H1 (cell line): Measurements from ENCODE around the gene APOA1. TPM values are rescaled to one million over a fixed set of nuclear protein-coding genes. Genes with fewer than 3 reads are reported as not detected.

Experiments
- CTCF ChIA-PET: fragments of 300-600 bp; sonication (Branson Sonifier 250); formaldehyde crosslinking; loops from one replicate; lab custom pipeline; 2021; ENCODE audit not compliant: partially characterized antibody; lab: Charles Lee
- POLR2A ChIA-PET: fragments of 300-600 bp; sonication (Branson Sonifier 250); formaldehyde crosslinking; loops from one replicate; lab custom pipeline; 2021; ENCODE audit warnings: inconsistent platforms; ENCODE audit not compliant: partially characterized antibody; lab: Charles Lee
- DNase-seq, 2 experiments: peaks; one replicate each; pipeline versions ENCODE4 v3.0.0 to v3.0.0-alpha.2; 2010 to 2022; ENCODE audit warnings: low spot score in 2 of 2, low read depth in 1 of 2, mixed read lengths in 1 of 2
- FAIRE-seq: peaks from 2 replicates; lab custom pipeline; 2011; peaks lifted over from hg19 to GRCh38; lab: Jason Lieb, UNC
- H2AFZ ChIP-seq: 2 replicates; pipeline ENCODE4 v1.8.1; 2012; ENCODE audit warnings: low read length, inconsistent platforms
- H2AK5ac ChIP-seq: 2 replicates; pipeline ENCODE4 v1.6.1; 2013; ENCODE audit warnings: low read depth, low read length
- H2BK120ac ChIP-seq: replicated peaks from 2 replicates; pipeline ENCODE3; 2013; ENCODE audit warnings: low read depth, low read length, inconsistent platforms
- H2BK12ac ChIP-seq: 2 replicates; pipeline ENCODE4 v1.6.1; 2013; ENCODE audit warnings: low read depth, low read length
- H2BK15ac ChIP-seq: 2 replicates; pipeline ENCODE4 v1.6.1; 2013; ENCODE audit warnings: low read length
- H2BK20ac ChIP-seq: 2 replicates; pipeline ENCODE4 v1.6.1; 2013; ENCODE audit warnings: low read length
- H2BK5ac ChIP-seq: 2 replicates; pipeline ENCODE4 v1.6.1; 2013; ENCODE audit warnings: low read depth, low read length
- H3K14ac ChIP-seq: 2 replicates; pipeline ENCODE4 v1.6.1; 2013; ENCODE audit warnings: inconsistent platforms; ENCODE audit not compliant: insufficient read length
- H3K18ac ChIP-seq: 2 replicates; pipeline ENCODE4 v1.6.1; 2013; ENCODE audit warnings: low read length; ENCODE audit errors: extremely low read depth
- H3K23ac ChIP-seq: 2 replicates; pipeline ENCODE4 v1.6.1; 2013; ENCODE audit warnings: inconsistent platforms; ENCODE audit not compliant: insufficient read length
- H3K23me2 ChIP-seq: 2 replicates; pipeline ENCODE4 v1.6.1; 2013; ENCODE audit warnings: low read depth, low read length
- H3K27ac ChIP-seq: 2 replicates; pipeline ENCODE4 v1.6.1; 2011; ENCODE audit warnings: low read depth, low read length, inconsistent platforms
- H3K27me3 ChIP-seq, 4 experiments: replicated peaks in 1 of 4; 1 replicate in 1 of 4; 2 replicates in 3 of 4; pipeline versions ENCODE4 v1.6.1 to v1.8.1; 2011 to 2013; ENCODE audit warnings: low read length in 3 of 4, mild to moderate bottlenecking in 3 of 4, inconsistent platforms in 2 of 4, mixed read lengths in 2 of 4, moderate library complexity in 1 of 4; ENCODE audit not compliant: control insufficient read depth in 3 of 4, insufficient read depth in 3 of 4; ENCODE audit errors: extremely low read depth in 1 of 4
- H3K36me3 ChIP-seq, 4 experiments: 2 replicates each; pipeline versions ENCODE4 v1.6.1 to v1.8.1; 2011 to 2013; ENCODE audit warnings: mild to moderate bottlenecking in 4 of 4, low read length in 3 of 4, moderate library complexity in 2 of 4, control low read depth in 1 of 4, inconsistent platforms in 1 of 4; ENCODE audit not compliant: insufficient read depth in 4 of 4, control insufficient read depth in 2 of 4
- H3K4ac ChIP-seq: replicated peaks from 2 replicates; pipeline ENCODE3; 2013; ENCODE audit warnings: low read length, low read depth, mixed read lengths, inconsistent platforms; ENCODE audit not compliant: insufficient read length
- H3K4me1 ChIP-seq, 4 experiments: replicated peaks in 1 of 4; 1 replicate in 1 of 4; 2 replicates in 3 of 4; pipeline versions ENCODE4 v1.6.1 to v1.8.1; 2011 to 2013; ENCODE audit warnings: low read length in 3 of 4, inconsistent platforms in 2 of 4, mixed read lengths in 1 of 4; ENCODE audit not compliant: insufficient read depth in 4 of 4, control insufficient read depth in 3 of 4
- H3K4me2 ChIP-seq, 2 experiments: 2 replicates each; pipeline versions ENCODE4 v1.6.1 to v1.8.1; 2011 to 2013; ENCODE audit warnings: low read depth in 2 of 2, low read length in 2 of 2, control low read depth in 1 of 2, inconsistent platforms in 1 of 2, mild to moderate bottlenecking in 1 of 2; ENCODE audit not compliant: insufficient read depth in 1 of 2
- H3K4me3 ChIP-seq, 4 experiments: fragments of 200-600, 300-600 bp in 1 of 4; sonication (generic), shearing (Covaris generic), sonication (Bioruptor Twin) in 1 of 4; 2 replicates each; pipeline versions ENCODE4 v1.5.1 to v1.8.1; 2011 to 2016; ENCODE audit warnings: low read length in 4 of 4, low read depth in 3 of 4, control low read depth in 2 of 4, inconsistent platforms in 2 of 4, mild to moderate bottlenecking in 2 of 4, mixed read lengths in 1 of 4, moderate library complexity in 1 of 4; ENCODE audit not compliant: insufficient read depth in 2 of 4; ENCODE audit errors: extremely low read depth in 1 of 4
- H3K56ac ChIP-seq: replicated peaks from 2 replicates; pipeline ENCODE3; 2013; ENCODE audit warnings: low read depth, mild to moderate bottlenecking, mixed read lengths, low read length, inconsistent platforms; ENCODE audit not compliant: insufficient read length
- H3K79me1 ChIP-seq: 2 replicates; pipeline ENCODE4 v1.6.1; 2013; ENCODE audit warnings: low read depth, low read length, control low read depth
- H3K79me2 ChIP-seq, 2 experiments: 2 replicates each; pipeline versions ENCODE4 v1.6.1 to v1.8.1; 2012 to 2013; ENCODE audit warnings: low read length in 2 of 2, mild to moderate bottlenecking in 2 of 2, inconsistent platforms in 1 of 2; ENCODE audit not compliant: insufficient read depth in 2 of 2, control insufficient read depth in 1 of 2
- H3K9ac ChIP-seq, 4 experiments: replicated peaks in 1 of 4; 1 replicate in 1 of 4; 2 replicates in 3 of 4; pipeline versions ENCODE4 v1.6.1 to v1.8.1; 2011 to 2013; ENCODE audit warnings: low read depth in 3 of 4, low read length in 3 of 4, control low read depth in 2 of 4, mild to moderate bottlenecking in 2 of 4, moderate library complexity in 2 of 4, inconsistent platforms in 1 of 4; ENCODE audit errors: extremely low read depth in 1 of 4
- H3K9me3 ChIP-seq, 2 experiments: 2 replicates each; pipeline versions ENCODE4 v1.6.1 to v1.8.1; 2012 to 2013; ENCODE audit warnings: mild to moderate bottlenecking in 2 of 2, moderate library complexity in 2 of 2, control low read depth in 1 of 2, inconsistent platforms in 1 of 2, low read depth in 1 of 2, low read length in 1 of 2, mixed read lengths in 1 of 2; ENCODE audit not compliant: insufficient read depth in 2 of 2
- H4K20me1 ChIP-seq, 2 experiments: replicated peaks in 1 of 2; 2 replicates each; pipeline versions ENCODE3 to v1.8.1; 2011 to 2013; ENCODE audit warnings: inconsistent platforms in 2 of 2, low read length in 2 of 2, mild to moderate bottlenecking in 1 of 2; ENCODE audit not compliant: insufficient read depth in 2 of 2, control insufficient read depth in 1 of 2
- H4K5ac ChIP-seq: 2 replicates; pipeline ENCODE4 v1.6.1; 2013; ENCODE audit warnings: low read length, low read depth, mixed read lengths, inconsistent platforms; ENCODE audit not compliant: insufficient read length
- H4K8ac ChIP-seq: 2 replicates; pipeline ENCODE4 v1.8.0; 2013; ENCODE audit warnings: mild to moderate bottlenecking, moderate library complexity, low read length, inconsistent platforms; ENCODE audit not compliant: insufficient read depth; ENCODE audit errors: extremely low read depth
- H4K91ac ChIP-seq: replicated peaks from 2 replicates; pipeline ENCODE3; 2013; ENCODE audit warnings: low read length, mixed read lengths, inconsistent platforms; ENCODE audit not compliant: insufficient read length
- BACH1 ChIP-seq: IDR thresholded peaks from 2 replicates; pipeline ENCODE4 v1.6.1; 2012; ENCODE audit warnings: low read length, improper control_type of control experiment
- BCL11A ChIP-seq, 2 experiments: IDR thresholded peaks; one replicate each; pipeline ENCODE4 v1.6.1; 2011; ENCODE audit warnings: low read depth in 2 of 2, low read length in 2 of 2, mild to moderate bottlenecking in 2 of 2
- CBX5 ChIP-seq: fragments of 300-800, 300-1000 bp; sonication (generic); IDR thresholded peaks from 2 replicates; pipeline ENCODE4 v1.7.1; 2016; ENCODE audit warnings: antibody characterized with exemption, low read length, low read depth
- EP300 ChIP-seq, 2 experiments: IDR thresholded peaks; 1 replicate in 1 of 2; 2 replicates in 1 of 2; pipeline ENCODE4 v1.6.1; 2011 to 2012; ENCODE audit warnings: low read depth in 2 of 2, low read length in 2 of 2, mild to moderate bottlenecking in 2 of 2, borderline replicate concordance in 1 of 2, inconsistent platforms in 1 of 2, moderate library complexity in 1 of 2
- GABPA ChIP-seq: IDR thresholded peaks from 2 replicates; pipeline ENCODE4 v1.6.1; 2011; ENCODE audit warnings: mild to moderate bottlenecking, low read length, moderate library complexity, borderline replicate concordance; ENCODE audit not compliant: insufficient read depth
- HDAC2 ChIP-seq, 2 experiments: fragments of 300-600 bp in 1 of 2; sonication (generic) in 1 of 2; IDR thresholded peaks; 2 replicates each; pipeline ENCODE4 v1.6.1; 2011 to 2012; ENCODE audit warnings: low read depth in 2 of 2, low read length in 2 of 2, mild to moderate bottlenecking in 2 of 2, moderate library complexity in 2 of 2, borderline replicate concordance in 1 of 2, inconsistent platforms in 1 of 2
- NRF1 ChIP-seq: IDR thresholded peaks from 2 replicates; pipeline ENCODE4 v1.6.1; 2011; ENCODE audit warnings: mild to moderate bottlenecking, low read depth, low read length, improper control_type of control experiment
- RBBP5 ChIP-seq: IDR thresholded peaks from 2 replicates; pipeline ENCODE4 v1.7.1; 2012; ENCODE audit warnings: low read depth, mild to moderate bottlenecking, inconsistent platforms, low read length, moderate library complexity, borderline replicate concordance
- SAP30 ChIP-seq: fragments of 300-600 bp; sonication (generic); IDR thresholded peaks from 2 replicates; pipeline ENCODE4 v1.7.1; 2012; ENCODE audit warnings: low read length, moderate library complexity, mild to moderate bottlenecking, inconsistent platforms; ENCODE audit not compliant: insufficient read depth, insufficient replicate concordance
- SIX5 ChIP-seq: IDR thresholded peaks from 2 replicates; pipeline ENCODE4 v1.6.1; 2011; ENCODE audit warnings: mild to moderate bottlenecking, low read depth, low read length
- SUZ12 ChIP-seq: fragments of 200-600 bp; sonication (generic); IDR thresholded peaks from 2 replicates; pipeline ENCODE4 v1.6.1; 2012; ENCODE audit warnings: mild to moderate bottlenecking, inconsistent platforms, low read length, moderate library complexity, mixed read lengths
- TAF1 ChIP-seq: IDR thresholded peaks from 2 replicates; pipeline ENCODE4 v1.6.1; 2011; ENCODE audit warnings: mild to moderate bottlenecking, low read depth, low read length
- YY1 ChIP-seq: IDR thresholded peaks from 2 replicates; pipeline ENCODE4 v1.6.1; 2011; ENCODE audit warnings: low read depth, mild to moderate bottlenecking, low read length
- ZNF274 ChIP-seq: IDR thresholded peaks from 2 replicates; pipeline ENCODE4 v1.7.0; 2012; ENCODE audit warnings: low read length, borderline replicate concordance; ENCODE audit errors: extremely low read depth
- WGBS, 2 experiments: shearing (Covaris generic) in 1 of 2; methylation state at CpG; one replicate each; pipeline versions ENCODE4 v1.1.6 to v1.1.7; 2013 to 2015; ENCODE audit warnings: low lambda C conversion rate in 2 of 2, mixed read lengths in 2 of 2, inconsistent platforms in 1 of 2, low coverage in 1 of 2, missing lambda C conversion rate in 1 of 2; ENCODE audit not compliant: insufficient replicate concordance in 2 of 2, insufficient coverage in 1 of 2, insufficient read length in 1 of 2; ENCODE audit errors: extremely low coverage in 1 of 2, missing lambda C conversion rate in 1 of 2; 5-methylcytosine and 5-hydroxymethylcytosine counted together
- polyA plus RNA-seq, 7 experiments: library from polyadenylated mRNA; depleted of rRNA in 3 of 7; stranded (reverse) in 5 of 7; unstranded in 2 of 7; fragments of >200 nt in 5 of 7; fragments of 200-250 nt in 2 of 7; gene quantifications; 1 replicate in 5 of 7; 2 replicates in 1 of 7; 4 replicates in 1 of 7; pipeline versions ENCODE4 v1.2.1 to v1.2.3, GENCODE V29; 2011 to 2013; ENCODE audit warnings: missing spikeins in 2 of 7, mixed read lengths in 2 of 7
- total RNA-seq: library from RNA; stranded (reverse); fragmentation: NEBNext Ultra II Directional; extraction: Animal tissue kit (Norgen Biotek cat#: 25700); gene quantifications from 2 replicates; pipeline ENCODE4 v1.2.1, GENCODE V29; 2021

The APOA1 gene
- total and polyA plus RNA-seq, 2 of the 8 experiments (the other 6 are each of a cell fraction or from before 2014, with no cell fraction given) = 0.80 TPM; not detected in 1

GRCh38 chr11:116844722-116845121 is 7.3 kb upstream of the APOA1 start:
- FAIRE-seq (no peak), DNase-seq (no peak)
- no peaks in the 10 kb centered on the region for H3K9me3 ChIP-seq
- H2AFZ ChIP-seq = no peak overlapping the region
- no peak overlapping the region for H3K4me3 ChIP-seq
- ChIA-PET CTCF (no interaction called here), POLR2A (interaction anchor here (1.1 kb wide), 1 partner anchor 299 kb away, joined by 3 read pairs; the partner anchor contains the start of gene PAFAH1B2)
- no peak overlapping the region for H3K4me2 ChIP-seq
- no peaks in the 10 kb centered on the region for H3K79me1 ChIP-seq
- H3K4ac ChIP-seq = no peak overlapping the region
- peaks cover 12 to 46% (median 28%) of the 10 kb centered on the region in 4 experiments; a peak in 7 of 8 replicates for H3K36me3 ChIP-seq
- no peak overlapping the region for H2BK12ac ChIP-seq
- no peak overlapping the region for H4K91ac ChIP-seq
- no peak overlapping the region for H4K8ac ChIP-seq
- no peaks in the 10 kb centered on the region for H3K27me3 ChIP-seq
- H4K5ac ChIP-seq = no peak overlapping the region
- no peak overlapping the region for H3K27ac ChIP-seq
- no peak overlapping the region for H2BK15ac ChIP-seq
- no peak overlapping the region for H2BK5ac ChIP-seq
- H3K14ac ChIP-seq = no peak overlapping the region
- no peak overlapping the region for H2BK120ac ChIP-seq
- H3K9ac ChIP-seq = peak overlapping the region in 1 of 4 experiments; percentile 11; a peak in 1 of 7 replicates
- no peak overlapping the region for H3K18ac ChIP-seq
- 92% methylated on average over 4 of the region's 4 CpGs; no CpG with 5 or more reads in 1 of the 2 experiments for WGBS, 2 experiments
- H2AK5ac ChIP-seq = no peak overlapping the region
- no peaks in the 10 kb centered on the region for H4K20me1 ChIP-seq
- H3K23ac ChIP-seq = no peak overlapping the region
- H3K23me2 ChIP-seq = no peaks in the 10 kb centered on the region
- H3K79me2 ChIP-seq = no peaks in the 10 kb centered on the region
- no peaks in the 10 kb centered on the region; a peak in 1 of 7 replicates for H3K4me1 ChIP-seq
- H3K56ac ChIP-seq = no peak overlapping the region
- H2BK20ac ChIP-seq = no peak overlapping the region
- TF ChIP-seq BACH1 = no peak
- TF ChIP-seq ZNF274 = no peak
- TF ChIP-seq HDAC2 (IDR thresholded peaks at IDR 0.05; ENCODE audit: borderline replicate concordance in 1 of 2, low read depth in 2 of 2, low read length in 2 of 2) = no peak
- TF ChIP-seq SUZ12 = no peak
- no peak for TF ChIP-seq EP300 (IDR thresholded peaks at IDR 0.05; ENCODE audit: borderline replicate concordance in 1 of 2, low read depth in 2 of 2, low read length in 2 of 2)
- TF ChIP-seq NRF1 = no peak
- no peak for TF ChIP-seq YY1
- no peak for TF ChIP-seq SIX5
- no peak for TF ChIP-seq TAF1
- TF ChIP-seq RBBP5 = no peak
- no peak for TF ChIP-seq CBX5
- no peak for TF ChIP-seq BCL11A (IDR thresholded peaks at IDR 0.05; ENCODE audit: low read depth in 2 of 2, low read length in 2 of 2)
- TF ChIP-seq SAP30 = no peak
- TF ChIP-seq GABPA = no peak
